Glutamatergic neuron (in vitro differentiated cells): Measurements from ENCODE around the gene SRPRA. TPM values are rescaled to one million over a fixed set of nuclear protein-coding genes. Genes with fewer than 3 reads are reported as not detected.

ENCODE experiments used
- DNase-seq: peaks from one replicate; pipeline ENCODE4 v3.0.0; 2022
- H3K27ac Mint-ChIP-seq: one replicate; pipeline ENCODE4 v1.8.0; 2020; ENCODE audit warnings: mild to moderate bottlenecking, mixed read lengths, inconsistent platforms; ENCODE audit not compliant: unreplicated experiment
- H3K27me3 Mint-ChIP-seq: one replicate; pipeline ENCODE4 v1.8.0; 2020; ENCODE audit warnings: mild to moderate bottlenecking, moderate library complexity, mixed read lengths, inconsistent platforms; ENCODE audit not compliant: unreplicated experiment
- H3K36me3 Mint-ChIP-seq: one replicate; pipeline ENCODE4 v1.8.0; 2020; ENCODE audit warnings: mild to moderate bottlenecking, mixed read lengths, inconsistent platforms; ENCODE audit not compliant: unreplicated experiment
- H3K4me1 Mint-ChIP-seq: one replicate; pipeline ENCODE4 v1.8.0; 2020; ENCODE audit warnings: mild to moderate bottlenecking, low read depth, mixed read lengths, inconsistent platforms; ENCODE audit not compliant: unreplicated experiment
- H3K4me3 Mint-ChIP-seq: one replicate; pipeline ENCODE4 v1.8.0; 2020; ENCODE audit warnings: mild to moderate bottlenecking, mixed read lengths, inconsistent platforms; ENCODE audit not compliant: unreplicated experiment
- H3K9me3 Mint-ChIP-seq: one replicate; pipeline ENCODE4 v1.8.0; 2020; ENCODE audit warnings: mild to moderate bottlenecking, moderate library complexity, mixed read lengths, inconsistent platforms; ENCODE audit not compliant: unreplicated experiment
- total RNA-seq: library from RNA; stranded (reverse); fragmentation: NEBNext Ultra II Directional; extraction: Animal tissue kit (Norgen Biotek cat#: 25700); gene quantifications from one replicate; pipeline ENCODE4 v1.2.1, GENCODE V29; 2021; ENCODE audit not compliant: unreplicated experiment
- TF ChIP-seq, protein P1 (sequence below): fragments of 200-600 bp; sonication (generic); IDR thresholded peaks from one replicate; pipeline ENCODE4 v1.5.0; 2021; ENCODE audit not compliant: partially characterized antibody, unreplicated experiment

Gene SRPRA
- total RNA-seq, 1 donor from 2014 or later, result 58.0 TPM

DNA sequence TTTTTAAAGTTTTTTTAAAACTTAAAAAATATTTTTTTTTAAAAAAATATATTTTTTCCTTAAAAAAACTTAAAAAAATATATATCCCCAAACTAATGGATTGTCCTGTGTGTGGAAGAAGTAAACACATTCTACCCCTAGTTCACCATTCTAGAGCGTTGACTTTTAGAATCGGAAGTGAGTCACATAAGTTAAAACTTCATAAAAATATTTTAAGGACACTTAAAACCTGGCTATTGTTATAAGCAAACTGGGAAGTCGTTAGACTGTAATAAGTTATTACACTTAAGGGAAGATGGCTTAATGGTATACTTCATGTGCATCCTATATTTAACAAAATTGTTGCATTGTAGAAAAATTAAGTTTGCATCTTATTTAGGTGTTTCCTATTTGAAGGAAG lies 36.0 kb downstream of the SRPRA start:
- H3K4me1 Mint-ChIP-seq, result no peaks in the 10 kb centered on the region

DNA sequence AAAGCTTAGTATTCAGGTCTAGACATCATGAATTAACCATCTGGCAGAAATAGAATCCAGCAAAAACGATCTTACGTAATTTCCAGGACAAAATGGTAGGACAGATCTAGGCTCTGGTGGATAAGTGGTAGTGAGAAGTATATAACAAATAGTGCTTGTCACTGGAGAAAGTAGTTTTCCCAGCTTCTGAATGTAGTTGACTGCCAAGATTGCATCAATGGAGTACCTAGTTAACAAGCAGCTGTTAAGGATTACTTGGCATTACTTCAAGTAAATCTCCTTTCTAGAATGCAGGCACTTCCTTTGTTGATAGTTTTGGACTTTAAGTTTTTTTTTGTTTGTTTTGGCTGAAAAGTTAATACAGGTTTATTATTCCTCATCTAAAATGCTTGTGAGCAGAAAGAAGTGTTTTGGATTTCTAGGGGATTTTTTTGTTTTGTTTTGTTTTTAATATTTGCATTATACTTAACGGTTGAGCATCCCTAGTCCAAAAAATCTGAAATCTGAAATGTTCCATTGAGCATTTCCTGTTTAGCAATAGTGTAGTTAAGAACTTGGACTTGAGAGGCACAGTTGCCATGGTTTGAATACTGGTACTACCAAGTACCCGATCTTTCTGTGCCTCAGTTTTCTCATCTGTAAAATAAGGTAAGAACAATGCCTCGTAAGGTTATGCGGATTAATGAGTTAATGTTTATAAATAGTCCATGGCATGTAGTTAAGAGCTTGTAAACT lies 36.8 kb downstream of the SRPRA start:
- TF ChIP-seq, protein P1, sequence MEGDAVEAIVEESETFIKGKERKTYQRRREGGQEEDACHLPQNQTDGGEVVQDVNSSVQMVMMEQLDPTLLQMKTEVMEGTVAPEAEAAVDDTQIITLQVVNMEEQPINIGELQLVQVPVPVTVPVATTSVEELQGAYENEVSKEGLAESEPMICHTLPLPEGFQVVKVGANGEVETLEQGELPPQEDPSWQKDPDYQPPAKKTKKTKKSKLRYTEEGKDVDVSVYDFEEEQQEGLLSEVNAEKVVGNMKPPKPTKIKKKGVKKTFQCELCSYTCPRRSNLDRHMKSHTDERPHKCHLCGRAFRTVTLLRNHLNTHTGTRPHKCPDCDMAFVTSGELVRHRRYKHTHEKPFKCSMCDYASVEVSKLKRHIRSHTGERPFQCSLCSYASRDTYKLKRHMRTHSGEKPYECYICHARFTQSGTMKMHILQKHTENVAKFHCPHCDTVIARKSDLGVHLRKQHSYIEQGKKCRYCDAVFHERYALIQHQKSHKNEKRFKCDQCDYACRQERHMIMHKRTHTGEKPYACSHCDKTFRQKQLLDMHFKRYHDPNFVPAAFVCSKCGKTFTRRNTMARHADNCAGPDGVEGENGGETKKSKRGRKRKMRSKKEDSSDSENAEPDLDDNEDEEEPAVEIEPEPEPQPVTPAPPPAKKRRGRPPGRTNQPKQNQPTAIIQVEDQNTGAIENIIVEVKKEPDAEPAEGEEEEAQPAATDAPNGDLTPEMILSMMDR, result no peak
- no peaks in the 10 kb centered on the region for H3K27me3 Mint-ChIP-seq

More for the DNA sequence above, 36.0 kb downstream of the SRPRA start:
- Mint-ChIP-seq H3K36me3 (no peaks in the 10 kb centered on the region), H3K9me3 (no peaks in the 10 kb centered on the region), H3K27ac (no peak overlapping the region), H3K4me3 (no peak overlapping the region), H3K27me3 (no peaks in the 10 kb centered on the region)
- TF ChIP-seq, protein P1, result no peak
- DNase-seq, result no peak

DNA sequence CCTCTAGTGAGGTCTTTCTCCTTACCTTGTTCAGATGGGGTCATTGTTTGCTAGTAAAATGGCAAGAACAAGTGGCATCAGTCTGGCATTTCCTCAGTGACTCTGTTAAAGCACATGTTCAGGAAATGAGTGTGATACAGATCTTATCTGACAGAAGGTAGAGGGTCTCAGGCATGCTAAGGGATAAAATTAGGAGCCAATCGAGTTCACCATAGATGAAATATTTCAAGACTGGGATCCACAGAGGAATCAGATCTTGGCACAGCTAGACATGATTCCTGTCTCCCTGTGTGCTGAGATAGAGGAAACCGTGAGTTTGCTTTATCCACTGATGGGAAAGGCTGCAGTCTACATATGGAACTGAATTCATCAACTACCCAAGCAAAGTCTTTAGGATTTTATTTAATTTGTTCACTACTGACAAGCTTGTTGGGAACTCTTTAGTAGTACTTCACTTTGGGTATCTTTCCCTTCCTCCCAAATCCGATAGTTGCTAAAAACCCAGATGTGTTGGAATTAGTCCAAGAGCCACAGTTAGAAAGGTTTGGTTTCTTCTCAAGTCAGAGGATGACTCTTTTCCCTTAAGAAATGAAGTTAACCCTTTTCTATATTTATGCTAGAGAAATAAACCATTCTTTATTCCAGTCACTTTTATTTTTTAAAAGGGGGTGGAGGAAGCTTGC lies 38.7 kb downstream of the SRPRA start:
- Mint-ChIP-seq H3K4me1 (no peaks in the 10 kb centered on the region), H3K27ac (no peak overlapping the region), H3K36me3 (no peaks in the 10 kb centered on the region), H3K9me3 (peaks cover 2% of the 10 kb centered on the region), H3K4me3 (no peak overlapping the region), H3K27me3 (peaks cover 3% of the 10 kb centered on the region)
- TF ChIP-seq, protein P1, result no peak
- DNase-seq, result no peak

More for the DNA sequence above, 36.8 kb downstream of the SRPRA start:
- H3K36me3 Mint-ChIP-seq, result no peaks in the 10 kb centered on the region
- H3K4me1 Mint-ChIP-seq, result no peaks in the 10 kb centered on the region
- no peak overlapping the region for H3K4me3 Mint-ChIP-seq
- H3K27ac Mint-ChIP-seq, result no peak overlapping the region
- peaks cover 2% of the 10 kb centered on the region for H3K9me3 Mint-ChIP-seq
- no peak for DNase-seq

DNA sequence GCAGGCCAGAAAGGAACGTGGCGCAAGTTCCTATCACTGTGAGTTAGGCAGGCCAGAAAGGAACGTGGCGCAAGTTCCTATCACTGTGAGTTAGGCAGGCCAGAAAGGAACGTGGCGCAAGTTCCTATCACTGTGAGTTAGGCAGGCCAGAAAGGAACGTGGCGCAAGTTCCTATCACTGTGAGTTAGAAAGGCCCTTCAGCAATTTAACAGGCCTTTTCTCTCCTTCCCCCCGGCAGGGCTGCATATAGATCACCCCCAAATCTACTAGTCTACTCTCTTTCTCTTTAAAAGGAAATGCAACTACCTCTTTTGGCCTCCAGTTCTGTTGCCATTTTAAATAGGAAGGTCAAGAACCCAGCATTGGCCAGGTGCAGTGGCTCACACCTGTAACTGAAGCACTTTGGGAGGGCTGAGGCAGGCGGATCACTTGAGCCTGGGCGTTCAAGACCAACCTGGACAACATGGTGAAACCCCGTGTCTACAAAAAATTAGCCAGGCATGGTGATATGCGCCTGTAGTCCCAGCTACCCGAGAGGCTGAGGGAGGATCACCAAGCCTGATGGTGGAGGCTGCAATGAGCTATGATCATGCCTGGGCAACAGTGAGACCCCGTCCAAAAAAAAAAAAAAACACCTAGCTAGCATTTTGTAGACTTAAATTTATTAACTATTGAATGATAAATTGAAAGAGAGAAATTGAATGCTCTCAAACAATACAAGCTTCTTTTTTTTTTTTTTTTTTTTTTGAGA lies 42.2 kb downstream of the SRPRA start:
- Mint-ChIP-seq H3K4me3 (no peak overlapping the region), H3K27me3 (peaks cover 3% of the 10 kb centered on the region), H3K9me3 (peaks cover 2% of the 10 kb centered on the region), H3K4me1 (peaks cover 2% of the 10 kb centered on the region), H3K27ac (no peak overlapping the region), H3K36me3 (no peaks in the 10 kb centered on the region)
- DNase-seq, result no peak
- TF ChIP-seq, protein P1, result no peak

DNA sequence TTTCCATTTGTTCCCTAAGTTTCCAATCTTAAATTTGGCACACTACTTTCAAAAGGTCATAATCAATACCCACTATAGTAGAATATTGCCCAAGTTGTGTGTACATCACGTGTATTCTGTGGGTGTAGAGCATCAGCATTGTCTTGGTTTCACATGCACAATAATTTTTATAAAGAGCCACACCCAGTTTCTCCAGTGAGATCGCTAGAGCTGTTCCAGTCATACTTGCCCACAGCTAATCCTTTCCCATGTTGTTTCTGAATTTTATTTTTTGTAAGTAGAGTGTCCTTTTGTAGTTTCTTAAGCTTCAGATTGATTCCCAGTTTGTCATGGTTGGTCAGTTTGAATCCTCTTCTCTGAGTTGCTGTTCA lies 43.4 kb downstream of the SRPRA start:
- TF ChIP-seq, protein P1, result no peak
- Mint-ChIP-seq H3K27ac (no peak overlapping the region), H3K36me3 (no peaks in the 10 kb centered on the region), H3K4me3 (no peak overlapping the region), H3K9me3 (peaks cover 2% of the 10 kb centered on the region), H3K27me3 (peaks cover 3% of the 10 kb centered on the region), H3K4me1 (peaks cover 2% of the 10 kb centered on the region)
- no peak for DNase-seq
